GM21526 (cell line): ENCODE results near the gene SORD.
"Not testable (repeated sequence)": the region's sequence is repeated elsewhere in the genome, so short reads cannot be mapped to it uniquely, and the experiment has no call there.

ENCODE experiments used
- ATAC-seq: cut with Tn5 transposase; IDR thresholded peaks from one replicate; pipeline ENCODE4 v1.9.1; 2021; ENCODE audit warnings: moderate library complexity; ENCODE audit not compliant: unreplicated experiment, low FRiP score

The SORD gene

GRCh38 chr15:45058690-45059675, 36.0 kb downstream of the SORD start:
- ATAC-seq = not testable (repeated sequence)

GRCh38 chr15:45062301-45062700, 39.3 kb downstream of the SORD start:
- ATAC-seq = not testable (repeated sequence)

GRCh38 chr15:45064386-45064785, 41.4 kb downstream of the SORD start:
- ATAC-seq = no peak

GRCh38 chr15:45069942-45070360, 47.0 kb downstream of the SORD start:
- ATAC-seq = not testable (repeated sequence)

- ATAC-seq = not testable (repeated sequence)
These were observed 50.6 kb downstream of the SORD start for GRCh38 chr15:45073602-45074001.

- ATAC-seq = not testable (repeated sequence)
These were observed 52.7 kb downstream of the SORD start for GRCh38 chr15:45075440-45076320.

- ATAC-seq = not testable (repeated sequence)
These were observed 54.4 kb downstream of the SORD start for GRCh38 chr15:45077391-45077790.

- ATAC-seq = not testable (repeated sequence)
These were observed 56.2 kb downstream of the SORD start for GRCh38 chr15:45079201-45079600.

- ATAC-seq = not testable (repeated sequence)
These were observed 56.7 kb downstream of the SORD start for GRCh38 chr15:45079628-45080246.

- not testable (repeated sequence) for ATAC-seq
These were observed 57.6 kb downstream of the SORD start for GRCh38 chr15:45080593-45080992.

GRCh38 chr15:45082412-45082811, 59.4 kb downstream of the SORD start:
- ATAC-seq = not testable (repeated sequence)

- no peak for ATAC-seq
These were observed 60.2 kb downstream of the SORD start for GRCh38 chr15:45083223-45083622.

GRCh38 chr15:45084163-45084562, 61.2 kb downstream of the SORD start:
- no peak for ATAC-seq

GRCh38 chr15:45087513-45087912, 64.5 kb downstream of the SORD start:
- ATAC-seq = no peak

- ATAC-seq = no peak
These were observed 66.1 kb downstream of the SORD start for GRCh38 chr15:45088801-45089711.

GRCh38 chr15:45089712-45090373, 66.8 kb downstream of the SORD start:
- no peak for ATAC-seq

- no peak for ATAC-seq
These were observed 68.2 kb downstream of the SORD start for GRCh38 chr15:45091161-45091560.

- ATAC-seq = no peak
These were observed 68.6 kb downstream of the SORD start for GRCh38 chr15:45091576-45091975.

GRCh38 chr15:45093013-45093412, 70.0 kb downstream of the SORD start:
- no peak for ATAC-seq
